Hematopoietic multipotent progenitor cell treated with erythropoietin and hydrocortisone succinate and interleukin-3 and kit ligand, for 8 days (in vitro differentiated cells): ENCODE measurements around the gene SAP30.
A peak's percentile ranks its signal among the peaks of the same experiment; 100 is the strongest.

Experiments
- DNase-seq: peaks from one replicate; pipeline ENCODE4 v3.0.0-alpha.2; 2015

Gene SAP30

DNA sequence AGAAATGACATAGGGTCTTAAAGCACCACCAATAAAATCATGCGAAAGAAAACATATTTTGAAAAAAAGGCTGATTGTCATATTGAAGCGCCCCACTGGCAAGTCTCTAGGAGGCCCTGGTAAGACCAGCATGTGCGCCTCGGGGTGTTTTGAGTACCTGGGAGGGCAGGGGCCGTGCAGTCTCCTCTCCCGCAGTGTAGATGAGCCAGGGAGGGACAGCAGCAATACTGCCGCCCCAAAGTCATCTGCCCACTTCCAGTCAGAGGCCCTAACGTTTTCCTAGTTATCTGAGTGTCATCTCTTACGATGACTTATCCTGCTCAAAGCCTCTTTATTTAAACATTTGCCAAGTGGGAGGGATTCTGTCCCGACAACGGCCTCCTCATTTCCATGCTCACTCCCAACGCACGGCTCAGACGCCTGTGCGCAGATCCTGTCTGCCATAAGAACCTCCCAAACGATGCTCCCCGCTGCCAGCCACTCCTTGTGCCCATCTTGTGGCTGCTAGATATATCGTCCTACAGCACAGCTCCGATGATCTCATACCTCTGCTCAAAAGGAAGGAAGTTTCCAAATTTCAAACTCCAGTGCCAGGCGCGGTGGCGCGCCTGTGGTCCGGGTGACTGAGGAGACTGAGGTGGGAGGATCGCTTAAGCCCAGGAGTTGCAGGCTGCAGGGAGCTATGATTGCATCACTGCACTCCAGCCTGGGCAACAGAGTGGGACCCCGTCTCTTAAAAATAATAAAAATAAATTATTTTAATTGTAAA lies 45.3 kb downstream of the SAP30 start:
- peak; percentile 18 for DNase-seq

DNA sequence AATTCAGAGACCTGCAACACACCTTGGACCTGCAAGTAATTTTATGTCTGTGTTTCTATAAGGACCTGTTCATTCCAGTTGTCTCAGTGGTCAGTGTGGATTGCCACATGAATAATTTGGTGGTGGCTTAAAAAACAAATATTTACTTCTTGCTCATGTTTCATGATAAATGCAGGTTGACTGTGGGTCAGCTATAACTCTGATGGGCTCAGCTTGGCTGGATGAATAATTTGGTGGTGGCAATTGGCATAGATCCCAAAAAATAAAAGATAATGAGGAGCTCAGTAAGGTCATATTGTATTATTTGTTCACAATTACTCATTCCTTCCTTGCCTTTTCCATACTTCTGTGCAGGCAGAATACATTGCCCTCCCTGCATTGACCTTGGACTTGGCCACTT lies 47.1 kb downstream of the SAP30 start:
- no peak for DNase-seq

DNA sequence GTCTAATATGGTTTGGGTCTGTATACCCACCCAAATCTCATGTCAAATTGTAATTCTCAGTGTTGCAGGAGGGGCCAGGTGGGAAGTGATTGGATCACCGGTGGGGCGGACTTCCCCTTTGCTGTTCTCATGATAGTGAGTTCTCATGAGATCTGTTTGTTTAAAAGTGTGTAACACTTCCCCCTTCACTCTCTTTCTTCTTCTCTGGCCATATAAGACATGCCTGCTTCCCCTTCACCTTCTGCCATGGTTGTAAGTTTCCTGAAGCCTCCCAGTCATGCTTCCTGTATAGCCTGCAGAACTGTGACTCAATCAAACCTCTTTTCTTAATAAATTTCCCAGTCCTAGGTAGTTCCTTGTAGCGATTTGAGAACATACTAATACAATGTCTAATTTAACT lies 47.9 kb downstream of the SAP30 start:
- DNase-seq, result no peak

DNA sequence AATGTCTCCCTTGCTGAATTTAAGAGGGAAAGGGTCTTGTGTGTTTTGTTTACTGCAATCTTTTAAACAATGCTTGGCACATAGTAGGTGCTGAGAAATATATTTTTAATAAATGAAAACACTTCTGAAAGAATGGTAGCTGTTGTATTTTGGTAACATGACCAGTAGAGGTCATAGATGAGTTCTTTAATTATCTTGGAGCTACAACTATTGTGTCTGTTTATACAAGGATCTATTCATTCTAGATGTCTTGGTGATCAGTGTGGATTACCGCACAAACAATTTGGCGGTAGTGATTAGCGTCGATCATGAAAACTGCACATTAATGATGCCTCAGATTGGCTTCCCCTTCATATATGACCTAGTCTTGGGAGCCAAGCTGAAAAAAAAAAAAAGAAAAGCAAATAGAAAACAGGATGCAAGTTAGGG lies 49.6 kb downstream of the SAP30 start:
- peak; percentile 58 for DNase-seq

DNA sequence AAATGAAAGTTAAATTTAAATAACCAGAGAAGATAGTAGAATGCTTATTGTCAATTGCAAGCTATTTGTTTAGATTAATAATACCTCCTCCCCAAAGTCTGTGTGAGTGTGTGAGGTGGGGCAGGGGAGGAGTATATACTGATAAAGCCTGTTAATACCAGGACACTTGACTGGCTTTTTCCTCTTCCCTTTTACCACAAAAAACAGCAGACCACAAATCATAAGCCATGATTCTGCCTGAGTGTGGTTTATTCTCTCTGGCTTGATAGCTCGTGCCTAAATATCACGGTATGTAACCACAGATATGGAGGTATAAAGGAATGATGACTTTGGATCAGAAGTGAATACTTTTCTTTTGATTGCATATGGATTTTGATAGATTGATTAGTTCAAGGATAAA lies 50.0 kb downstream of the SAP30 start:
- DNase-seq, result peak; percentile 59

DNA sequence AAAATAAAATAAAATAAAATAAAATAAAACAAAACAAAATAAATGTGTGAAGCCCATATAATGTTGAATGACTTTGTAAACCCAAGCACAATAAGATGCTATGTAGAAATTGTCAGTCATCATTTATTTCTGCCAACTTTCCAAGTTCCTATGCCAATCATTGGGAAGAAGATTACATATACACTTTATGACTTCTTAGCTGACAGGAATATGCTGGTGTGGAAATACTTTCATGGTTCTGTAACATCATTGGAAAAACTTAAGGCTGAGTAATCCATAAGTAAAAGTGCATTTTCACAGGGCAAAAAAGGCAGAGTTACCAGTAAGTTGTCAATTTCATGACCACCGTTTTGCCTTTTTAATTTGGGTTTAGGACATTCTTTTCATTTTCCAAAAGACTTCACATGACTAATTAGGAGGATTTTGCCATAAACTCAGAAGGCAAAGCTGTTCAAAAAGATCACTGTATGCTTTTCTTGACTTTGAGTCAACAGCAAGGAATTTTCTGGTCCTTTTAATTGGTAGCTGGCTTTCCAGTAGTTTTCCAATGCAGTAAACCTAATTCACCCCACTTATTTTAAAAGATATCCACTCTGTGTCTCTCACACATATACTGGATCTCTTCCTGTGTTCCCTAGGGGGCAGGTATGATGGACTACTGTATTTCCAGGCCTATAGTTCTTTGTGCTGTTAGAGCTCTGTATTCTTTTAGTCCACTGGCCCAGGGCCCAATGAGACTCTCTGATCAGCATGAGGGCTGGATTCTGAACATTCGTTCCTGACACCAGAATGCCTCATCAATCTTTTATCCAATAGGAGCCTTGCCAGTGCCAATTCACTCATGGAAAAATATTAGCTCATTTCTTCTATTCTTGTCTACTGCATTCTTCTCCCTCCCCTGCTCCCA lies 54.4 kb downstream of the SAP30 start:
- DNase-seq, result no peak

GRCh38 chr4:173426064-173426463 lies 55.3 kb downstream of the SAP30 start:
- DNase-seq, result no peak
